Measurements from ENCODE around the gene ELOB.

ELOB gene

DNA sequence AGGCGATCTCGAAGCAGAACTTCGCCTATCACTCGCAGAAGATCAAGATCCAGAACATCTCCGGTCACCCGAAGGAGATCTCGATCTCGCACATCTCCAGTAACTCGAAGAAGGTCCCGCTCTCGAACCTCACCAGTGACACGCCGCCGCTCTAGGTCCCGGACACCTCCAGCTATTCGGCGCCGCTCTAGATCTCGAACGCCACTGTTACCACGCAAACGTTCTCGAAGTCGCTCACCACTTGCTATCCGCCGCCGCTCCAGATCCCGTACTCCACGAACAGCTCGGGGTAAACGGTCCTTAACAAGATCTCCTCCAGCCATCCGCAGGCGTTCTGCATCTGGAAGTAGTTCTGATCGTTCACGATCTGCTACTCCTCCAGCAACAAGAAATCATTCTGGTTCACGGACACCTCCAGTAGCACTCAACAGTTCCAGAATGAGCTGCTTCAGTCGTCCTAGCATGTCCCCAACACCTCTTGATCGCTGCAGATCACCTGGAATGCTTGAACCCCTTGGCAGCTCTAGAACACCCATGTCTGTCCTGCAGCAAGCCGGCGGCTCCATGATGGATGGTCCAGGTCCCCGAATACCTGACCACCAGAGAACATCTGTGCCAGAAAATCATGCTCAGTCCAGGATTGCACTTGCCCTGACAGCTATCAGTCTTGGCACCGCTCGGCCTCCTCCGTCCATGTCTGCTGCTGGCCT lies 10.5 kb downstream of the ELOB start:
- no peak for DNase-seq

DNA sequence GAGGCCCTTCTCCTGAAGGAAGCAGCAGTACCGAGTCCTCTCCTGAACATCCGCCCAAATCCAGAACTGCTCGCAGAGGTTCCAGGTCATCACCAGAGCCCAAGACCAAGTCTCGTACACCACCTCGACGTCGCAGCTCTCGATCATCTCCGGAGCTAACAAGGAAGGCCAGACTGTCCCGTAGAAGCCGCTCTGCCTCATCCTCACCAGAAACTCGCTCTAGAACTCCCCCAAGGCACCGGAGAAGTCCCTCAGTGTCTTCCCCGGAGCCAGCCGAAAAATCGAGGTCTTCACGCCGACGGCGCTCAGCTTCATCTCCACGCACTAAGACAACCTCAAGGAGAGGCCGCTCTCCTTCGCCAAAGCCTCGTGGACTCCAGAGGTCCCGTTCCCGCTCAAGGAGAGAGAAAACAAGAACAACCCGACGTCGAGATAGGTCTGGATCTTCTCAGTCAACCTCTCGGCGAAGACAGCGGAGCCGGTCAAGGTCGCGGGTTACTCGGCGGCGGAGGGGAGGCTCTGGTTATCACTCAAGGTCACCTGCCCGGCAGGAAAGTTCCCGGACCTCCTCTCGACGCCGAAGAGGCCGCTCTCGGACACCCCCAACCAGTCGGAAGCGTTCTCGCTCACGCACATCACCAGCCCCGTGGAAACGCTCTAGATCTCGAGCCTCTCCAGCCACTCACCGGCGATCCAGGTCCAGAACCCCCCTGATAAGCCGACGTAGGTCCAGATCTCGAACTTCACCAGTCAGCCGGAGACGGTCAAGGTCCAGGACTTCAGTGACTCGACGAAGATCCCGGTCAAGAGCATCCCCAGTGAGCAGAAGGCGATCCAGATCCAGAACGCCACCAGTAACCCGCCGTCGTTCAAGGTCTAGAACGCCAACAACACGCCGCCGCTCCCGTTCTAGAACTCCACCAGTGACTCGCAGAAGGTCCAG lies 11.3 kb downstream of the ELOB start:
- no peak for DNase-seq

DNA sequence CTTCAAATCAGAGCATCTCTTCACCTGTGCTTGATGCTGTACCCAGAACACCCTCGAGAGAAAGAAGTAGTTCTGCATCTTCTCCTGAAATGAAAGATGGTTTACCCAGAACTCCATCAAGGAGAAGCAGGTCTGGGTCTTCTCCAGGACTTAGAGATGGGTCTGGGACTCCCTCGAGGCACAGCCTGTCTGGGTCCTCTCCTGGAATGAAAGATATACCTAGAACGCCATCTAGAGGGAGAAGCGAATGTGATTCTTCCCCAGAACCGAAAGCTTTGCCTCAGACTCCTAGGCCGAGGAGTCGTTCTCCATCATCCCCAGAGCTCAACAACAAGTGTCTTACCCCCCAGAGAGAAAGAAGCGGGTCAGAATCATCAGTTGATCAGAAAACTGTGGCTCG lies 12.4 kb downstream of the ELOB start:
- no peak for DNase-seq

DNA sequence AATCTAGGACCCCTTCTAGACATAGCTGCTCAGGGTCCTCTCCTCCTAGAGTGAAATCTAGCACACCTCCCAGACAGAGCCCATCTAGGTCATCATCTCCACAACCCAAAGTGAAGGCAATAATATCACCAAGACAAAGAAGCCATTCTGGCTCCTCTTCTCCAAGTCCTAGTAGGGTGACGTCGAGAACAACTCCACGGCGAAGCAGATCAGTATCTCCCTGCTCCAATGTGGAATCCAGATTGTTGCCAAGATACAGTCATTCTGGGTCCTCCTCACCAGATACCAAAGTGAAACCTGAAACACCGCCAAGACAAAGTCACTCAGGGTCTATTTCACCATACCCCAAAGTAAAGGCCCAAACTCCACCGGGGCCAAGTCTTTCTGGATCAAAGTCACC lies 13.9 kb downstream of the ELOB start:
- DNase-seq = no peak

DNA sequence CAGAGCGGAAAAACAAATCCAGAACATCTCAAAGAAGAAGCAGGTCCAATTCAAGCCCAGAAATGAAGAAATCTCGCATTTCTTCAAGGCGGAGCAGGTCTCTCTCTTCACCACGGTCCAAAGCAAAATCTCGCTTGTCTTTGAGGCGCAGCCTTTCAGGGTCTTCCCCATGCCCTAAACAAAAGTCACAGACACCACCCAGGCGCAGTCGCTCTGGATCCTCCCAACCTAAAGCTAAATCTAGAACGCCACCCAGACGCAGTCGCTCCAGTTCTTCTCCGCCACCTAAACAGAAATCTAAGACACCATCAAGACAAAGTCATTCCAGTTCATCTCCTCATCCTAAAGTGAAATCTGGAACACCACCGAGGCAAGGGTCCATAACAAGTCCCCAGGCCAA lies 14.4 kb downstream of the ELOB start:
- DNase-seq = no peak

- no peak for DNase-seq
These were observed 15.0 kb downstream of the ELOB start for GRCh38 chr16:2761886-2762583.

- no peak for DNase-seq
These were observed 15.6 kb downstream of the ELOB start for GRCh38 chr16:2761472-2761871.

GRCh38 chr16:2757344-2757743 lies 19.7 kb downstream of the ELOB start:
- DNase-seq = no peak

GRCh38 chr16:2756288-2757015 lies 20.6 kb downstream of the ELOB start:
- no peak for DNase-seq

DNA sequence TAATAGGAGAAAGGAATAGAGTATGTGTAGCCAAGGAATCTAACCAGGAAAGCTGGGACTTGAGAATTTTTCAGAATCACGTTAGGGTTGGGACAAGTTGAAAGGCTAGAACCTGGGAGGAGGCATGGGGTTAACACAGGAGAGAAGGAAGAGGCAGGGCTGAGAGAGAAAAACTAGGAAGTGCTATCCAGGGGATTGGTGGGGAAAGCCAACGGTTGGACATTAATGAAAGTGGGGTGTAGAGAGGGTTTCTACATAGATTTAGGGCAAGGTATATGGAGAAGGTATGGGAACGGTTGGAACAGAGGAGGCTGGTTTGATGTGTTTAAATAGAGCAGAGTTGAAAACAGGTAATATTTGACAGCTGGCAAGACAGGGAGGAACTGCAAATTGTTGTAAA lies 21.9 kb downstream of the ELOB start:
- no peak for DNase-seq

GRCh38 chr16:2753733-2754020 lies 23.4 kb downstream of the ELOB start:
- DNase-seq = no peak

GRCh38 chr16:2752850-2753732 lies 24.0 kb downstream of the ELOB start:
- peak; percentile 84 for DNase-seq

DNA sequence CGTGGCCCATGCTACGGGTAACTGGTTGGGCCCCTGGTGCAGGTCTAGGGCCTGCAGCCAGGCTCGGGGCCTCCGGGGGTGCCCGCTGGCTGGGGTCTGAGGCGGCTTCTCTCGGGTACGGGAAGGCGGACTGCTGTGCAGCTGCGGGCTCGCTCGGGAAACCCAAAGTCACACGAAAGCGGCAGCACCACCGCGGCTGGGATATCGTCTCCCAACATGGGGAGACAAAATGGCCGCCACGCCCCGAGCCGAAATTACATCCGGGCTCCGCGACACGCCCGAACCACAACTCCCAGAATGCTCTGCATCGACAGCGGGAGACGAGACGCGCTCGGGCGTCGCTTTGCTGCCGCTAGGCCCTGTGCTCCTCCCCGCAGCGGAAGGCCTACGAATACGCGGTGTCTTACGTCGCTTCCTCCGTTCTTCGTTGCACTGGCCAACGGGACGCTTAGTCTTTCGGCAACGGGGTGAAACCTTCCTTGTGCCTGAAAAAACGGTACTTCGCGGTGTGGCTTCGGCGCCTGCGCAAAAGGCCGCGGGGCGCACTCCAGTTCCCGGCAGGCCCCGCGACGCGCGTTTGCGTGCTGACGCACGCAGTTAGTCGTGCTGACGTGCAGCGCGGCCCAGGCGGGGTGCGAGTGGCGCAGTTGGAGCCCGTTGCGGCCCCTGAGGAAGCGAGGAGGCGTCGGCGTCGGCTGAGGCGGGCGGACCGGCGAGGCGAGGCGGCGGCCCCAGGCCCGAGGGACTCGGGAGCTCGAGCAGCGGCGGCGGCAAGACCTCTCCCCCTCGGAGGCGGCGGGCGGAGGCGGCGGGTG lies 24.8 kb downstream of the ELOB start, which contains the start of gene SRRM2:
SRRM2 (plus strand) TSS at position 604 of the 815 bp plus-strand sequence. CDS start 3,727 bp downstream, outside the sequence.
- DNase-seq = peak; percentile 97

DNA sequence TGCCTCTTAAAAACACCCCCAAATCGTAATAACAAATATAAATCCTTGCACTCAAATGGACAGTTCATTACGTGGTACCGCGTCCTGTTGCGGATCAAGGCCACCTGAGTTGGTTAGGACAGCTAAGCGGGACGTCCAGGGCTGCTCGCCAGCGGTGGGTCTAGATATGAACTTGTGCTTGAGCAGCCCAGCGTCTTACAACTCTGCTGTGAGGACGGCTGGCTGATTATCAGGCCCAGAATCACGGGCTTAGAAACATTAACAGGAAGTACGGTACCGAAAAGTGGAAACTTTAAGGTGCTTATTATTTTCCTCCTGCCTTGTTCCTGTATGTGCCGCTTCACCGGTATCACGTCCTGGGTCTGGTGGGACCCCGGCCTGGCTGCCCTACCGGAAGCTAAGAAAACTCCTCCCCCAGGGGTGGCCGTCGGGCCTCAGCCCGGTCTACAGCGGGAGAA lies 25.5 kb downstream of the ELOB start:
- DNase-seq = peak; percentile 74

GRCh38 chr16:2749936-2750335 lies 27.1 kb downstream of the ELOB start:
- no peak for DNase-seq

DNA sequence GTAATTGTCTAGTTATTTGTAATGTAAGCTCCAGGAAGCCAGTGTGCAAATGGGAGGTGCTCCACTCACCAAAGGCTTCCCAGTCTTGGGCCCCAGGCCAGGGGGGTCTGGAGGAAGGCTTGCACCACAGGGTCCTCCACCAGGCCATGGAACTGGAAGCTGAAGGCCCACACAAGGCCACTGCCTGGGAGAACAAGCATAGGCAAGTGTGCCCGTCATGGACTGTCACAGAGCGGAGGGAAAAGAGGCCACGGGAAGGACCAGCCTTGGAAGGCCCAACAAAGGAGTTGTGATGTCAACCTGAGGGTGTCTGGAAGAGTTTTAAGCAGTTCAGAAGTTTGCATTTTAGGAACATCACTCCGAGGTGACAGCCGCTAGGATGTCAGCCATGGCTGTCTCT lies 27.6 kb downstream of the ELOB start:
- no peak for DNase-seq

- no peak for DNase-seq
These were observed 28.2 kb downstream of the ELOB start for GRCh38 chr16:2748757-2749455.

- no peak for DNase-seq
These were observed 31.1 kb downstream of the ELOB start for GRCh38 chr16:2745961-2746360.

- DNase-seq = no peak
These were observed 31.8 kb downstream of the ELOB start for GRCh38 chr16:2745116-2745890.
